BE2C (cell line): ENCODE measurements around the gene WWC2.

Source experiments
- DNase-seq: peaks from one replicate; pipeline ENCODE4 v3.0.0-alpha.2; 2020
- H3K27me3 ChIP-seq: fragments of 250-450 bp; sonication (Bioruptor Pico); 2 replicates; pipeline ENCODE4 v1.5.1; 2020; ENCODE audit warnings: mild to moderate bottlenecking
- H3K36me3 ChIP-seq: fragments of 250-450 bp; sonication (Bioruptor Pico); 2 replicates; pipeline ENCODE4 v1.5.1; 2020; ENCODE audit warnings: mild to moderate bottlenecking
- H3K4me1 ChIP-seq: fragments of 250-450 bp; sonication (Bioruptor Pico); 2 replicates; pipeline ENCODE4 v1.5.1; 2020
- H3K4me3 ChIP-seq: 2 replicates; pipeline ENCODE4 v1.5.1; 2011; ENCODE audit warnings: low read depth, low read length
- H3K9me3 ChIP-seq: fragments of 250-450 bp; sonication (Bioruptor Pico); 2 replicates; pipeline ENCODE4 v1.5.1; 2020
- TF ChIP-seq, protein P1 (sequence below): IDR thresholded peaks from 2 replicates; pipeline ENCODE4 v1.5.1; 2012; ENCODE audit warnings: mild to moderate bottlenecking, low read depth, low read length

Gene WWC2

DNA sequence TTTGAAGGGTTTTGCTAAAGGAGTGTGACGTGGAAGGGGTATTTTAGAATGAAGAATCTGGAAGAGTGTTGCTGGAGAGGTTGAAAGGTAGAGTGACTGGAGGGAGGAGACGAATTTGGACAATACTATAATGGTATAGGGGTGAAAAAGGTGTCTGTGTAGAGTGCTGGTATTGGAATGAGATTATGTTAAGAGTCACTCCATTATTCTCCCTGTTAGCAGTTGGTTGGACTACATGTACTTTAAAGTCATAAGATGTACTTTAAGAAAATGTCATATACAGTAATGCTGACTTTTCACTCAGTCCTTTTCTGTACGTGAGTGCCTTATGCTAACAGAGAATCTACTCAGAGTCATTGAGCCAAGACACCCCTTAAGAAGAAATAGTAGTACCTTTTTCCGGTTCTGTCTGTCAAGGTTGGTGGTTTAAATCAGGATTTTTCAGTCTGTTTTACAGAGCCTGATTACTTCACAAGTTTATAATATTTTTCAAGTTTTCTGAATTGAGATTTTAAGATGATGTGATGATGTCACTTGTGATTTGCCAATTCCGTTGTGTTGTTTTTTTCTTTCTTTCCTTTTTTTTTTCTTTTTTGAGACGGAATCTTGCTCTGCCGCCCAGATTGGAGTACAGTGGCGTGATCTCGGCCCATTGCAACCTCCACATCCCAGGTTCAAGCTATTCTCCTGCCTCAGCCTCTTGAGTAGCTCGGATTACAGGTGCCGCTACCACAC is 56.6 kb downstream of the WWC2 start:
- H3K4me1 ChIP-seq: peaks cover 9% of the 10 kb centered on the region

DNA sequence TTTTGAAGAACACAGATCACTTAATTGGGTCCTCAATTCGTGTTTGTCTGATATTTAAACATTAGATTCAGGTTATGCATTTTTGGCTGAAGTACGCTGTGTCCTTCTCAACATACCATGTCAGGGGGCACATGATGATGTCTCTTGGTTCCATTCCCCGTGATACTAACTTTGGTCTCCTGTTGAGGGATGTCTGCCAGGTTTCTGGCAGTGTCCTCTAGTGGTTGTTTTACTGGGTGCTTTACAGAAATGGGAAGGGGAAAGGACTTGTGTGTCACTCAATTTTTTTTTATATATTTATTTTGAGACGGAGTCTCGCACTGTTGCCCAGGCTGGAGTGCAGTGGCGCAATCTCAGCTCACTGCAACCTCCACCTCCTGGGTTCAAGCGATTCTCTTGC is 58.2 kb downstream of the WWC2 start:
- Histone ChIP-seq H3K4me3 (no peak overlapping the region), H3K27me3 (no peaks in the 10 kb centered on the region), H3K36me3 (no peaks in the 10 kb centered on the region), H3K4me1 (peaks cover 9% of the 10 kb centered on the region), H3K9me3 (no peaks in the 10 kb centered on the region)
- no peak for DNase-seq
- TF ChIP-seq, protein P1, sequence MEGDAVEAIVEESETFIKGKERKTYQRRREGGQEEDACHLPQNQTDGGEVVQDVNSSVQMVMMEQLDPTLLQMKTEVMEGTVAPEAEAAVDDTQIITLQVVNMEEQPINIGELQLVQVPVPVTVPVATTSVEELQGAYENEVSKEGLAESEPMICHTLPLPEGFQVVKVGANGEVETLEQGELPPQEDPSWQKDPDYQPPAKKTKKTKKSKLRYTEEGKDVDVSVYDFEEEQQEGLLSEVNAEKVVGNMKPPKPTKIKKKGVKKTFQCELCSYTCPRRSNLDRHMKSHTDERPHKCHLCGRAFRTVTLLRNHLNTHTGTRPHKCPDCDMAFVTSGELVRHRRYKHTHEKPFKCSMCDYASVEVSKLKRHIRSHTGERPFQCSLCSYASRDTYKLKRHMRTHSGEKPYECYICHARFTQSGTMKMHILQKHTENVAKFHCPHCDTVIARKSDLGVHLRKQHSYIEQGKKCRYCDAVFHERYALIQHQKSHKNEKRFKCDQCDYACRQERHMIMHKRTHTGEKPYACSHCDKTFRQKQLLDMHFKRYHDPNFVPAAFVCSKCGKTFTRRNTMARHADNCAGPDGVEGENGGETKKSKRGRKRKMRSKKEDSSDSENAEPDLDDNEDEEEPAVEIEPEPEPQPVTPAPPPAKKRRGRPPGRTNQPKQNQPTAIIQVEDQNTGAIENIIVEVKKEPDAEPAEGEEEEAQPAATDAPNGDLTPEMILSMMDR: peak; percentile 35

More for the DNA sequence above, 56.6 kb downstream of the WWC2 start:
- no peaks in the 10 kb centered on the region for H3K27me3 ChIP-seq
- H3K9me3 ChIP-seq: no peaks in the 10 kb centered on the region
- TF ChIP-seq, protein P1: no peak
- DNase-seq: no peak
- H3K36me3 ChIP-seq: no peaks in the 10 kb centered on the region
- no peak overlapping the region for H3K4me3 ChIP-seq

DNA sequence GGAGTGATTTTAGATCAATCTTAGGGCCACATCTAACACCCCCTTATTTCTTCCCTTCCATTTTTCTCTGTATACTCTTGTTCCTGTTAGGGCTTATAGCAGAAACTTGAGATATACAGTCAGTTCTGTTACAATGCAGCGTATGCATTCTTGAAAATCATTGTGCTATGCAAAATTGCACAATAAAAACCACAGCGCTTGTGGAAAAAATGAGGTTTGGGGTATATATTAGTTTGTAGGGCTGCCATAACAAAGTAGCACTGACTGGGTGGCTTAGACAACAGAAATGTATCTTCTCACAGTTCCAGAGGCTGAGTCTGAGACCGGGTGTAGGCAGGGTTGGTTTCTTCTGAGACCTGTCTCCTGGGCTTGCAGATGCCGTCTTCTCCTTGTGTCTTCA is 59.0 kb downstream of the WWC2 start:
- Histone ChIP-seq H3K36me3 (no peaks in the 10 kb centered on the region), H3K27me3 (no peaks in the 10 kb centered on the region), H3K4me3 (no peak overlapping the region), H3K4me1 (peaks cover 18% of the 10 kb centered on the region), H3K9me3 (no peaks in the 10 kb centered on the region)
- no peak for DNase-seq
- TF ChIP-seq, protein P1: no peak

DNA sequence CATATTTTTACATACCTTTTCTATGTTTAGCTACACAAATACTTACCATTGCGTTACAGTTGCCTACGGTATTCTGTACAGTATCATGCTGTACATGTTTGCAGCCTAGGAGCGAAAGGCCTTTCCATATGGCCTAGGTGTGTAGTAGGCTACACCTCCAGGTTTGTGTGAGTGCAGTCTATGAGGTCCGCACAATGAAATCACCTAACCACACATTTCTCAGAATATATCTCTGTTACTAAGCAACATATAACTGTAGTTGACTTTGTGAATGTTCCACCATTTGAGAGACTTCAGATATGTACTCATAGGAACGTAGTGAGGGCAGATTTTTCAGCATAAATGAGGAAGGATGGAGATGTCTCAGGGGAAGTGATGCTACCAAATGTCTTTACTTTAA is 62.6 kb downstream of the WWC2 start:
- Histone ChIP-seq H3K27me3 (no peaks in the 10 kb centered on the region), H3K4me1 (peaks cover 22% of the 10 kb centered on the region), H3K9me3 (no peaks in the 10 kb centered on the region), H3K4me3 (no peak overlapping the region), H3K36me3 (no peaks in the 10 kb centered on the region)
- DNase-seq: no peak
- TF ChIP-seq, protein P1: no peak

DNA sequence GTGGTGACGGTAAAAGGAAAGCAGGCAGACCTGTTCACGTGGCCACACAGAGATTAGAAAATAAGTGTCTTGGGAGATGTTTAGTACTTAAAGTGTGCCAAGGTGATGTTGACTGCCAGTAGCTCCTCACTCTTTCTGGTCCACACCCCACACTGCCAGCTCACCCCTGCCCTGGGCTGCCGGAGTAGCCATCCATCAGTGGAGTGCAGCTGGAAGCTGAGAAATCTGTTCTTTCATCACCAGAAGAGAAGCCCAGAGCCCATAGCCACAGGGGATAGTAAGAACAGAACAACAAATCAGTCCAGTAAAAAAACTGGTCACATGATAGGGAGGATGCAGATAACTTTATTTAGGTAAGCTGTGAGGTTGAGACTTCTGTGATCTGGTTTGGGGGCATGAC is 64.1 kb downstream of the WWC2 start:
- TF ChIP-seq, protein P1: no peak
- Histone ChIP-seq H3K4me1 (peaks cover 22% of the 10 kb centered on the region), H3K9me3 (no peaks in the 10 kb centered on the region), H3K36me3 (no peaks in the 10 kb centered on the region), H3K27me3 (no peaks in the 10 kb centered on the region), H3K4me3 (no peak overlapping the region)
- peak; percentile 79 for DNase-seq

DNA sequence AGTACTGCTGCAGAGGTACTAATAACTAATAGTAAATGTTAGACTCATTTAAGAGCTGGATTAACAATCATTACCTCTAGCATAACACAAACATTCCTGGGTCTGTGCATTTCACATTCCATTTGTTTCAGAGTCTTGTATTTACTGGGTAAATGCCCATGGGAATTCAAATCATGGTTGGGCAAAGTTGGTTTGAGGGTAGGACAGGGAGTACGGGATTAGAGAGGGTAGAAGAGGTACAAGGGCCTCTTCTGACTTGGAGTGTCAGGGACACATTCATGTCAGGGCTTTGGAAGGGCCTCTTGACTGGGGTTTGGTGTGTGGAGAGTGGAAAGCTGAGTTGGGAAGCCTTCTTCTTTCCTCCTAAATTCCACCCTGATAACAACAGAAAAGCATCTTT is 65.9 kb downstream of the WWC2 start:
- TF ChIP-seq, protein P1: no peak
- no peaks in the 10 kb centered on the region for H3K36me3 ChIP-seq
- no peak overlapping the region for H3K4me3 ChIP-seq
- no peaks in the 10 kb centered on the region for H3K27me3 ChIP-seq
- no peaks in the 10 kb centered on the region for H3K9me3 ChIP-seq
- no peak for DNase-seq
- H3K4me1 ChIP-seq: peaks cover 19% of the 10 kb centered on the region
